ENCODE measurements around the gene CLDN10.

DNA sequence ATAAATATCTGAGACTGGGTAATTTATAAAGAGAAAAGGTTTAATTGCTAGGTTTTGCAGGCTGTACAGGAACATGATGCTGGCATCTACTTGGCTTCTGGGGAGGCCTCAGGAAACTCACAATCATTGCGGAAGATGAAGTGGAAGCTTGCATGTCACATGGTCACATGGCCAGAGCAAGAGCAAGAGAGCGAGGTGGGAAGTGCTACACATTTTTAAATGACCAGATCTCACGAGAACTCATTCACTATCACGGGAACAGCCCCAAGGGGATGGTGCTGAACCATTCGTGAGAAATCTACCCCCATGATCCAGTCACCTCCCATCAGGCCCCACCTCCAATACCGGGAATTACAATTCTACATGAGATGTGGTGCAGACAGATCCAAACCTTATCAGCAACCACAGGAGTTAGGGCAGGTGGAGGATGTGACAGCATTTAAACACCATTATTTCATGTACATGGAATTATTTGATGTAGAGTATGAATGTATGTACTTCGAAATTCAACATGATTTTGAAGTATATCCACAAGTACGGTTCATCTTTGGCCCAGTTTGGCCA is 10.5 kb upstream of the CLDN10 start:
- TF ChIP-seq, protein P1, sequence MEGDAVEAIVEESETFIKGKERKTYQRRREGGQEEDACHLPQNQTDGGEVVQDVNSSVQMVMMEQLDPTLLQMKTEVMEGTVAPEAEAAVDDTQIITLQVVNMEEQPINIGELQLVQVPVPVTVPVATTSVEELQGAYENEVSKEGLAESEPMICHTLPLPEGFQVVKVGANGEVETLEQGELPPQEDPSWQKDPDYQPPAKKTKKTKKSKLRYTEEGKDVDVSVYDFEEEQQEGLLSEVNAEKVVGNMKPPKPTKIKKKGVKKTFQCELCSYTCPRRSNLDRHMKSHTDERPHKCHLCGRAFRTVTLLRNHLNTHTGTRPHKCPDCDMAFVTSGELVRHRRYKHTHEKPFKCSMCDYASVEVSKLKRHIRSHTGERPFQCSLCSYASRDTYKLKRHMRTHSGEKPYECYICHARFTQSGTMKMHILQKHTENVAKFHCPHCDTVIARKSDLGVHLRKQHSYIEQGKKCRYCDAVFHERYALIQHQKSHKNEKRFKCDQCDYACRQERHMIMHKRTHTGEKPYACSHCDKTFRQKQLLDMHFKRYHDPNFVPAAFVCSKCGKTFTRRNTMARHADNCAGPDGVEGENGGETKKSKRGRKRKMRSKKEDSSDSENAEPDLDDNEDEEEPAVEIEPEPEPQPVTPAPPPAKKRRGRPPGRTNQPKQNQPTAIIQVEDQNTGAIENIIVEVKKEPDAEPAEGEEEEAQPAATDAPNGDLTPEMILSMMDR (IDR thresholded peaks at IDR 0.05) = no peak
- no peak for TF ChIP-seq GABPB1 (CRISPR knock-in tag; IDR thresholded peaks at IDR 0.05)

All from WTC11 (cell line).